Measurements from ENCODE around the gene ASXL1. TPM values are rescaled to one million over a fixed set of nuclear protein-coding genes. Genes with fewer than 3 reads are reported as not detected.

The ASXL1 gene
- total and polyA plus RNA-seq, 9 donors = 31.6 to 85.1 (median 67.9) TPM

GRCh38 chr20:32481311-32482142, 123.4 kb downstream of the ASXL1 start:
- no peaks in the 10 kb centered on the region for H3K27me3 ChIP-seq
- no peaks in the 10 kb centered on the region for H3K9me3 ChIP-seq
- H3K4me3 ChIP-seq = no peak overlapping the region
- intact Hi-C loops (cut with DNase I) = loop anchor here in 2 of 4 donors (5.0 to 10.0 kb wide), 2 partner anchors 124 to 277 kb away; partner anchors contain the start of genes ASXL1 (in 1 of the 2), PLAGL2 (in 1 of the 2) and POFUT1 (in 1 of the 2)
- H3K27ac ChIP-seq = no peak overlapping the region
- H3K4me1 ChIP-seq (ENCODE audit: insufficient read depth) = peaks cover 7% of the 10 kb centered on the region
- H3K36me3 ChIP-seq = no peaks in the 10 kb centered on the region
- WGBS, 3 donors = 71 to 83% (median 71%) methylated on average over 13 of the region's 13 CpGs
- TF ChIP-seq EP300 (IDR thresholded peaks at IDR 0.05) = no peak
- TF ChIP-seq POLR2A (IDR thresholded peaks at IDR 0.05) = no peak
- no peak for TF ChIP-seq CTCF (IDR thresholded peaks at IDR 0.05)
- peak in 1 of 5 donors; percentile 31 for DNase-seq

- no peaks in the 10 kb centered on the region for H3K9me3 ChIP-seq
- TF ChIP-seq EP300 (IDR thresholded peaks at IDR 0.05) (no peak), POLR2A (IDR thresholded peaks at IDR 0.05) (no peak), CTCF (IDR thresholded peaks at IDR 0.05) (no peak)
- peaks cover 2% of the 10 kb centered on the region for H3K4me1 ChIP-seq (ENCODE audit: insufficient read depth)
- no peak for DNase-seq
- WGBS, 3 donors = 6 to 10% (median 7%) methylated on average over 9 of the region's 9 CpGs
- intact Hi-C loops (cut with DNase I) = loop anchor here in 2 of 4 donors (5.0 to 10.0 kb wide), 2 partner anchors 125 to 277 kb away; partner anchors contain the start of genes ASXL1 (in 1 of the 2), PLAGL2 (in 1 of the 2) and POFUT1 (in 1 of the 2)
- peak overlapping the region; percentile 92 for H3K4me3 ChIP-seq
- H3K36me3 ChIP-seq = no peaks in the 10 kb centered on the region
- no peak overlapping the region for H3K27ac ChIP-seq
- H3K27me3 ChIP-seq = no peaks in the 10 kb centered on the region
Observed at GRCh38 chr20:32482143-32482441, 124.0 kb downstream of the ASXL1 start.

GRCh38 chr20:32482442-32483261, 124.5 kb downstream of the ASXL1 start:
- H3K4me1 ChIP-seq (ENCODE audit: insufficient read depth) = no peaks in the 10 kb centered on the region
- DNase-seq = peak in 3 of 5 donors; percentile 40 to 64 (median 62)

GRCh38 chr20:32483351-32484224, 125.5 kb downstream of the ASXL1 start:
- no peaks in the 10 kb centered on the region for H3K27me3 ChIP-seq
- intact Hi-C loops (cut with DNase I) = loop anchor here in 2 of 4 donors (5.0 to 10.0 kb wide), 2 partner anchors 126 to 279 kb away; partner anchors contain the start of genes ASXL1 (in 1 of the 2), PLAGL2 (in 1 of the 2) and POFUT1 (in 1 of the 2)
- DNase-seq = peak; percentile 60 to 76 (median 74)
- H3K4me1 ChIP-seq (ENCODE audit: insufficient read depth) = no peaks in the 10 kb centered on the region
- H3K36me3 ChIP-seq = no peaks in the 10 kb centered on the region
- H3K4me3 ChIP-seq = peak overlapping the region; percentile 92
- 1 to 2% (median 2%) methylated on average over 36 to 77 of the region's 79 CpGs for WGBS, 3 donors
- H3K27ac ChIP-seq = peak overlapping the region; percentile 46 to 60
- TF ChIP-seq CTCF (IDR thresholded peaks at IDR 0.05) (no peak), POLR2A (IDR thresholded peaks at IDR 0.05) (no peak), EP300 (IDR thresholded peaks at IDR 0.05) (no peak)
- no peaks in the 10 kb centered on the region for H3K9me3 ChIP-seq

More at GRCh38 chr20:32482442-32483261, 124.5 kb downstream of the ASXL1 start:
- 1 to 2% (median 2%) methylated on average over 58 to 82 of the region's 82 CpGs for WGBS, 3 donors
- Histone ChIP-seq H3K9me3 (no peaks in the 10 kb centered on the region), H3K4me3 (peak overlapping the region; percentile 92), H3K27me3 (no peaks in the 10 kb centered on the region), H3K27ac (peak overlapping the region in 1 of 2 donors; percentile 11), H3K36me3 (no peaks in the 10 kb centered on the region)
- TF ChIP-seq EP300 (IDR thresholded peaks at IDR 0.05) = no peak
- intact Hi-C loops (cut with DNase I) = loop anchor here in 2 of 4 donors (5.0 to 10.0 kb wide), 2 partner anchors 125 to 278 kb away; partner anchors contain the start of genes ASXL1 (in 1 of the 2), PLAGL2 (in 1 of the 2) and POFUT1 (in 1 of the 2)

Data from ovary (tissue), 9 donors.